Measurements from ENCODE around the gene SLC47A2.

- no peak for TF ChIP-seq CTCF (IDR thresholded peaks at IDR 0.05)
- TF ChIP-seq ZFX (IDR thresholded peaks at IDR 0.05; ENCODE audit: borderline replicate concordance), result no peak
These were observed 7.6 kb upstream of the SLC47A2 start for GRCh38 chr17:19723964-19724363.
